ENCODE measurements around the gene BARD1. TPM values are rescaled to one million over a fixed set of nuclear protein-coding genes. Genes with fewer than 3 reads are reported as not detected.

The BARD1 gene
- total RNA-seq, 4 donors from 2014 or later: 5.3 to 11.3 (median 8.3) TPM

DNA sequence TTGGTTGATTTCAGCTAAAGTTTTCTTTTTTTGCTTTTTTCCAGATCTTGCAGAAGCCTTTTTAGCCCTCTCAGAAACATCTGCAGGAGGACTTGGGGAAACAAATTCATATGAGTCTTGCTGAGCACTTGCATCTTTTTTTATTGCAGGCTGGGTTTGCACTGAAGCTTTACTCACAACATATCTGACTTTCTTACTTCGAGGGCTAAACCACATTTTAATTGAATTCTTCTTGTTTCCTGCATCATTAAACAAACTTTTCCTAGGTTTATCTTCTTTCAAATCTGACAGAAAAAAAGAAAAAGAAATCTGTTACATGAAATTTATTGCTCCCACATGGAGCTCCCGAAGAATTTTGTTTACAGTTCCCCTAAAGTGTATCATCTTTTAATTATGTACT lies 28.3 kb downstream of the BARD1 start:
- no peaks in the 10 kb centered on the region for H3K4me1 ChIP-seq
- in situ Hi-C loops (cut with MboI; ENCODE audit: low sequenced_read_pairs in 4 of 4) (no loop called here), intact Hi-C loops (cut with DNase I; ENCODE audit: low total_unique reads) (no loop called here)
- ATAC-seq (no peak), DNase-seq (no peak)
- no peaks in the 10 kb centered on the region for H3K27me3 ChIP-seq
- H3K27ac ChIP-seq: no peak overlapping the region
- H3K9me3 ChIP-seq: peaks cover 0 to 5% (median 0%) of the 10 kb centered on the region in 3 donors
- peaks cover 0 to 30% of the 10 kb centered on the region in 2 donors for H3K36me3 ChIP-seq
- no peak overlapping the region for H3K4me3 ChIP-seq
- TF ChIP-seq, protein P1, sequence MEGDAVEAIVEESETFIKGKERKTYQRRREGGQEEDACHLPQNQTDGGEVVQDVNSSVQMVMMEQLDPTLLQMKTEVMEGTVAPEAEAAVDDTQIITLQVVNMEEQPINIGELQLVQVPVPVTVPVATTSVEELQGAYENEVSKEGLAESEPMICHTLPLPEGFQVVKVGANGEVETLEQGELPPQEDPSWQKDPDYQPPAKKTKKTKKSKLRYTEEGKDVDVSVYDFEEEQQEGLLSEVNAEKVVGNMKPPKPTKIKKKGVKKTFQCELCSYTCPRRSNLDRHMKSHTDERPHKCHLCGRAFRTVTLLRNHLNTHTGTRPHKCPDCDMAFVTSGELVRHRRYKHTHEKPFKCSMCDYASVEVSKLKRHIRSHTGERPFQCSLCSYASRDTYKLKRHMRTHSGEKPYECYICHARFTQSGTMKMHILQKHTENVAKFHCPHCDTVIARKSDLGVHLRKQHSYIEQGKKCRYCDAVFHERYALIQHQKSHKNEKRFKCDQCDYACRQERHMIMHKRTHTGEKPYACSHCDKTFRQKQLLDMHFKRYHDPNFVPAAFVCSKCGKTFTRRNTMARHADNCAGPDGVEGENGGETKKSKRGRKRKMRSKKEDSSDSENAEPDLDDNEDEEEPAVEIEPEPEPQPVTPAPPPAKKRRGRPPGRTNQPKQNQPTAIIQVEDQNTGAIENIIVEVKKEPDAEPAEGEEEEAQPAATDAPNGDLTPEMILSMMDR (IDR thresholded peaks at IDR 0.05 in 4 of 5, conservative IDR thresholded peaks at IDR 0.05 in 1 of 5): no peak
- TF ChIP-seq POLR2A (IDR thresholded peaks at IDR 0.05): no peak

DNA sequence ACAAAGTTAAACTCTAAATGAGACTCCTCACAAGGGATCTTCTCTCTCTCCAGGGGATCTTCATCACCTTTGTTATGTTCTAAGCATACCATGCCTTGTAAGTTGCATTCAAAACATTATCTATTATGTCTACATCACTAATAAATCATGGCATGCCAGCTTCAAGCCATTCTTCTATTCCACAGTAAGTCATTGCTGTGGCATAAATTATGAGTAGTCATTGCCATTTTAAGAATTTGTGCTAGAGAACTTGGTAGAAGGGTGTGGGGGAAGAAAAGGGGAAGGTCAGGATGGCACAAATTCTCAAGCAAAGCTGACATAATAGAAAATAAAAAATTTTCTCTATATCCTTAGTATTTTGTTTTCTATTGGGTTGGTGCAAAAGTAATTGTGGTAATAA lies 33.5 kb downstream of the BARD1 start:
- ATAC-seq: no peak
- intact Hi-C loops (cut with DNase I; ENCODE audit: low total_unique reads): no loop called here
- TF ChIP-seq, protein P1 (IDR thresholded peaks at IDR 0.05 in 4 of 5, conservative IDR thresholded peaks at IDR 0.05 in 1 of 5): no peak
- no peak for TF ChIP-seq POLR2A (IDR thresholded peaks at IDR 0.05)
- in situ Hi-C loops (cut with MboI; ENCODE audit: low sequenced_read_pairs in 4 of 4): no loop called here
- H3K4me1 ChIP-seq: no peaks in the 10 kb centered on the region
- no peaks in the 10 kb centered on the region for H3K9me3 ChIP-seq
- H3K36me3 ChIP-seq: peaks cover 0 to 23% of the 10 kb centered on the region in 2 donors
- H3K4me3 ChIP-seq: no peak overlapping the region
- DNase-seq: no peak
- no peak overlapping the region for H3K27ac ChIP-seq
- no peaks in the 10 kb centered on the region for H3K27me3 ChIP-seq

DNA sequence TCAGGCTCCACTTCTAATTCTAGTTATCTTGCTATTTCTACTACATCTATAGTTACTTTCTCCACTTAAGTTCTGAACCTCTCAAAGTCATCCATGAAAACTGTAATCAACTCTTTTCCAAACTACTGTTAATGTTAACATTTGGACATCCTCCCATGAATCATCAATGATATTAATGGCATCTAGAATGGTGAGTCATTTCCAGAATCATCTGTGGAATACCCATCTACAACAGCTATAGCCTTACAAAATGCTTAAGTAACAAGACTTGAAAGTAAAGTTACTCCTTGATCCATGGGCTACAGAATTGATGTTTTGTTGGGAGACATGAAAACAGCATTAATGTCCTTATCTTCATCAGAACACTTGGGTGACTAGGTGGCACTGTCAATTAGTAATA lies 35.4 kb downstream of the BARD1 start:
- H3K27ac ChIP-seq: no peak overlapping the region
- no peak overlapping the region for H3K4me3 ChIP-seq
- ATAC-seq: no peak
- no peaks in the 10 kb centered on the region for H3K27me3 ChIP-seq
- intact Hi-C loops (cut with DNase I; ENCODE audit: low total_unique reads) (no loop called here), in situ Hi-C loops (cut with MboI; ENCODE audit: low sequenced_read_pairs in 4 of 4) (no loop called here)
- no peak for DNase-seq
- H3K4me1 ChIP-seq: no peaks in the 10 kb centered on the region
- peaks cover 0 to 5% of the 10 kb centered on the region in 2 donors for H3K36me3 ChIP-seq
- no peaks in the 10 kb centered on the region for H3K9me3 ChIP-seq
- TF ChIP-seq, protein P1 (IDR thresholded peaks at IDR 0.05 in 4 of 5, conservative IDR thresholded peaks at IDR 0.05 in 1 of 5): no peak
- no peak for TF ChIP-seq POLR2A (IDR thresholded peaks at IDR 0.05)

DNA sequence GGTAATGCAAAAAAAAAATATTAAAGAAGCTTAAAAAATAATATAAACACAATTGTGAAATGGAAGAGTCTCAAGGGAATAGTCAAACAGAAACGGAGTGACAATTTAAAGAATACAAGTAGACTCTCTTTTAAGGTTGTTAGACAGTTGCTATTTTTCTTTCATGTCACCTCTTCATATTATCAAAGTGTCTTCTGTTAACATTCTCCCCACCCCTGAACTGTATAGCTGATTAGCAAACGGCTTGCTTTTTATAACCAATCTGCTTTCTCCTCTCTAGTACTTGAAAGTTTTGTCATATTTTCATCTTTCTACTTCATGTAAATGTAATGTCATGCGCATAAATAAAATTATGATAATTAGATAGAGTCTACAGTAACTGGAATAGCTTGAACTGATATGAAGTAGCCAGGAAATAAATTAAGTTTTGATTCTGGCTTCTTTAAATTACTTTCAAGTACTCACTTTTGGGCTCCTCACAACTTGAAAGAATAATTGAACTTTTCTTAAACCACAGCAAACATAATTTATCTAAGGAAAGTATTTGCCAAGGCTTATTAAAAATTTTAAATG lies 37.0 kb downstream of the BARD1 start:
- TF ChIP-seq, protein P1 (IDR thresholded peaks at IDR 0.05 in 4 of 5, conservative IDR thresholded peaks at IDR 0.05 in 1 of 5): no peak
- no peak for TF ChIP-seq POLR2A (IDR thresholded peaks at IDR 0.05)
- intact Hi-C loops (cut with DNase I; ENCODE audit: low total_unique reads): no loop called here

DNA sequence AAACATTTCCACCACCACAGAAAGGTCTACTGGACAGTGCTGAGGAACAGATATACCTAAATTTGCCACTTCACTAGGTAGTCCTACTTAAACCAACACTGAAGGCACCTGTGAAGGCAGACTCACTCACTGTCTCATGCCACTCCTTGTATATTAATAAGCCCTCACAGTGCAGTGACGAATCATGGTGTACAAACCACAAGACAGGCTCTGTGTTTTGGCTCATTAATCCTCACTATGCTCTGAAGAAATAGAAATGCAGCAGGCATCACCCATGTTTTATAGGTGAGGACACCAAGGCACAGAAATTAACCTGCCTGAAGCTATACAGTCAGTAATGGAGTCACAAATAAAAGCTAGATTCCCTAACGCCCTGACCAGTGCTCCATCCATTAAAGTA lies 44.3 kb downstream of the BARD1 start:
- H3K4me3 ChIP-seq: no peak overlapping the region
- no peaks in the 10 kb centered on the region for H3K9me3 ChIP-seq
- ATAC-seq (no peak), DNase-seq (no peak)
- H3K36me3 ChIP-seq: peaks cover 0 to 3% of the 10 kb centered on the region in 2 donors
- in situ Hi-C loops (cut with MboI; ENCODE audit: low sequenced_read_pairs in 4 of 4) (no loop called here), intact Hi-C loops (cut with DNase I; ENCODE audit: low total_unique reads) (no loop called here)
- TF ChIP-seq, protein P1 (IDR thresholded peaks at IDR 0.05 in 4 of 5, conservative IDR thresholded peaks at IDR 0.05 in 1 of 5): no peak
- no peak for TF ChIP-seq POLR2A (IDR thresholded peaks at IDR 0.05)
- no peaks in the 10 kb centered on the region for H3K4me1 ChIP-seq
- no peaks in the 10 kb centered on the region for H3K27me3 ChIP-seq
- H3K27ac ChIP-seq: no peak overlapping the region

More for the DNA sequence above, 37.0 kb downstream of the BARD1 start:
- ATAC-seq (no peak), DNase-seq (no peak)
- Histone ChIP-seq H3K9me3 (no peaks in the 10 kb centered on the region), H3K4me3 (no peak overlapping the region), H3K36me3 (peaks cover 0 to 4% of the 10 kb centered on the region in 2 donors), H3K27me3 (no peaks in the 10 kb centered on the region), H3K4me1 (no peaks in the 10 kb centered on the region), H3K27ac (no peak overlapping the region)
- in situ Hi-C loops (cut with MboI; ENCODE audit: low sequenced_read_pairs in 4 of 4): no loop called here

All from gastrocnemius medialis (tissue), 4 donors.